Liver (tissue), 9 donors: ENCODE data around the gene RNF4. TPM values are rescaled to one million over a fixed set of nuclear protein-coding genes. Genes with fewer than 3 reads are reported as not detected.

ENCODE experiments used
- DNase-seq: peaks from one replicate; pipeline ENCODE4 v3.0.0-alpha.2; 2017; ENCODE audit warnings: low spot score
- H3K27ac ChIP-seq, 2 donors: one replicate each; pipeline ENCODE4 v1.7.0; 2013; ENCODE audit warnings: inconsistent platforms in 2 of 2, low read length in 2 of 2, control low read depth in 1 of 2, low read depth in 1 of 2, mild to moderate bottlenecking in 1 of 2
- H3K27me3 ChIP-seq, 4 donors: one replicate each; pipeline versions ENCODE4 v1.6.1 to v1.7.0; 2013; ENCODE audit warnings: low read length in 3 of 4, inconsistent platforms in 1 of 4, mild to moderate bottlenecking in 1 of 4, moderate library complexity in 1 of 4; ENCODE audit not compliant: control insufficient read depth in 4 of 4, insufficient read depth in 4 of 4
- H3K36me3 ChIP-seq, 4 donors: one replicate each; pipeline versions ENCODE4 v1.6.1 to v1.7.0; 2013; ENCODE audit warnings: low read length in 3 of 4, mild to moderate bottlenecking in 3 of 4, low read depth in 1 of 4, moderate library complexity in 1 of 4; ENCODE audit not compliant: control insufficient read depth in 4 of 4, insufficient read depth in 3 of 4
- H3K4me1 ChIP-seq, 4 donors: one replicate each; pipeline versions ENCODE4 v1.6.1 to v1.7.0; 2013; ENCODE audit warnings: low read length in 3 of 4, mild to moderate bottlenecking in 3 of 4, moderate library complexity in 1 of 4; ENCODE audit not compliant: control insufficient read depth in 4 of 4, insufficient read depth in 4 of 4
- H3K4me3 ChIP-seq, 3 donors: one replicate each; pipeline versions ENCODE4 v1.6.1 to v1.7.0; 2013; ENCODE audit warnings: low read length in 3 of 3, control low read depth in 1 of 3, low read depth in 1 of 3, mild to moderate bottlenecking in 1 of 3
- H3K9ac ChIP-seq, 2 donors: one replicate each; pipeline ENCODE4 v1.7.0; 2013; ENCODE audit warnings: low read length in 2 of 2, mild to moderate bottlenecking in 2 of 2, moderate library complexity in 2 of 2, control low read depth in 1 of 2, low read depth in 1 of 2
- H3K9me3 ChIP-seq, 4 donors: one replicate each; pipeline versions ENCODE4 v1.6.1 to v1.7.0; 2013; ENCODE audit warnings: low read length in 3 of 4; ENCODE audit not compliant: control insufficient read depth in 4 of 4
- ATF3 ChIP-seq: IDR thresholded peaks from 2 replicates; pipeline ENCODE4 v1.6.1; 2016; ENCODE audit warnings: antibody characterized with exemption
- CTCF ChIP-seq: fragments of 150-350 bp; IDR thresholded peaks from 2 replicates; pipeline ENCODE4 v1.5.1; 2017; ENCODE audit warnings: improper control_type of control experiment, low read depth, low read length; ENCODE audit not compliant: missing input control
- EGR1 ChIP-seq, 2 donors: IDR thresholded peaks; 2 replicates each; pipeline ENCODE4 v1.6.1; 2016 to 2018; ENCODE audit warnings: antibody characterized with exemption in 2 of 2, low read depth in 2 of 2
- FOXA1 ChIP-seq: IDR thresholded peaks from 2 replicates; pipeline ENCODE4 v1.6.1; 2016; ENCODE audit warnings: antibody characterized with exemption
- FOXA2 ChIP-seq: IDR thresholded peaks from 2 replicates; pipeline ENCODE4 v1.6.1; 2016; ENCODE audit warnings: antibody characterized with exemption
- GABPA ChIP-seq, 2 donors: IDR thresholded peaks in 1 of 2; conservative IDR thresholded peaks in 1 of 2; 2 replicates each; pipeline ENCODE4 v1.6.1; 2016; ENCODE audit warnings: antibody characterized with exemption in 2 of 2, mild to moderate bottlenecking in 1 of 2, moderate library complexity in 1 of 2
- HNF4A ChIP-seq, 2 donors: conservative IDR thresholded peaks; 2 replicates each; pipeline ENCODE4 v1.6.1; 2016; ENCODE audit warnings: antibody characterized with exemption in 2 of 2, mild to moderate bottlenecking in 2 of 2
- HNF4G ChIP-seq: IDR thresholded peaks from 2 replicates; pipeline ENCODE4 v1.6.1; 2016; ENCODE audit warnings: antibody characterized with exemption
- JUND ChIP-seq, 2 donors: IDR thresholded peaks; 2 replicates each; pipeline ENCODE4 v1.6.1; 2016; ENCODE audit warnings: antibody characterized with exemption in 2 of 2
- MAX ChIP-seq: IDR thresholded peaks from 2 replicates; pipeline ENCODE4 v1.6.1; 2016; ENCODE audit warnings: antibody characterized with exemption
- NR2F2 ChIP-seq: IDR thresholded peaks from 2 replicates; pipeline ENCODE4 v1.6.1; 2016; ENCODE audit warnings: antibody characterized with exemption
- RAD21 ChIP-seq, 2 donors: IDR thresholded peaks; 2 replicates each; pipeline ENCODE4 v1.6.1; 2016; ENCODE audit warnings: antibody characterized with exemption in 2 of 2, mild to moderate bottlenecking in 2 of 2
- REST ChIP-seq: IDR thresholded peaks from 2 replicates; pipeline ENCODE4 v1.6.1; 2016; ENCODE audit warnings: antibody characterized with exemption, mild to moderate bottlenecking
- RXRA ChIP-seq, 2 donors: IDR thresholded peaks; 2 replicates each; pipeline ENCODE4 v1.6.1; 2017 to 2018; ENCODE audit warnings: antibody characterized with exemption in 2 of 2, mild to moderate bottlenecking in 1 of 2
- SP1 ChIP-seq: IDR thresholded peaks from 2 replicates; pipeline ENCODE4 v1.6.1; 2018; ENCODE audit warnings: antibody characterized with exemption, mild to moderate bottlenecking
- TAF1 ChIP-seq: conservative IDR thresholded peaks from 2 replicates; pipeline ENCODE4 v1.6.1; 2016; ENCODE audit warnings: antibody characterized with exemption, mild to moderate bottlenecking
- YY1 ChIP-seq: IDR thresholded peaks from 2 replicates; pipeline ENCODE4 v1.6.1; 2016; ENCODE audit warnings: antibody characterized with exemption, mild to moderate bottlenecking
- ZBTB33 ChIP-seq: IDR thresholded peaks from 2 replicates; pipeline ENCODE4 v1.6.1; 2016; ENCODE audit warnings: antibody characterized with exemption
- WGBS: extraction: QIAGEN DNeasy Blood & Tissue Kit; methylation state at CpG from one replicate; pipeline ENCODE4 v1.1.7; 2013; 5-methylcytosine and 5-hydroxymethylcytosine counted together
- polyA plus RNA-seq, 2 donors: library from polyadenylated mRNA; stranded (reverse) in 1 of 2; unstranded in 1 of 2; fragments of 200-250 nt in 1 of 2; fragments of >200 nt in 1 of 2; fragmentation: Nextera tagmentation in 1 of 2; extraction: Ambion mirVana in 1 of 2; gene quantifications; one replicate each; pipeline versions ENCODE4 v1.2.1 to v1.2.3, GENCODE V29; 2013 to 2015
- total RNA-seq, 2 donors: library from RNA; depleted of rRNA; stranded (reverse); fragments of >200 nt; gene quantifications; one replicate each; pipeline ENCODE4 v1.2.3, GENCODE V29; 2014
- donor health status: healthy.
- donor health status: healthy.
- donor health status: healthy.
- donor health status: healthy.
- donor health status: healthy.

The RNF4 gene
- total and polyA plus RNA-seq, 4 donors: 13.0 to 31.0 (median 17.2) TPM

- DNase-seq: peak; percentile 49
- WGBS: 7% methylated on average over 77 of the region's 77 CpGs
- H3K4me1 ChIP-seq: peaks cover 3 to 19% (median 10%) of the 10 kb centered on the region in 4 donors
- no peaks in the 10 kb centered on the region for H3K27me3 ChIP-seq
- no peaks in the 10 kb centered on the region for H3K36me3 ChIP-seq
- TF ChIP-seq REST (no peak), FOXA1 (no peak), JUND (IDR thresholded peaks at IDR 0.05) (no peak), GABPA (IDR thresholded peaks at IDR 0.05 in 1 of 2, conservative IDR thresholded peaks at IDR 0.05 in 1 of 2) (no peak)
- H3K4me3 ChIP-seq: peak overlapping the region; percentile 45 to 83 (median 64)
- H3K9me3 ChIP-seq: no peaks in the 10 kb centered on the region
- peak overlapping the region; percentile 26 to 88 for H3K9ac ChIP-seq
- H3K27ac ChIP-seq: peak overlapping the region; percentile 30 to 89
These were observed 66.7 kb downstream of the RNF4 start for GRCh38 chr4:2535376-2536192.

- H3K4me1 ChIP-seq: peaks cover 3 to 19% (median 10%) of the 10 kb centered on the region in 4 donors
- WGBS: under 1% methylated on average over 106 of the region's 106 CpGs
- H3K4me3 ChIP-seq: peak within 1 kb of the TSS; percentile 64 to 100 (median 76)
These were observed 67.5 kb downstream of the RNF4 start, which contains the start of gene FAM193A for GRCh38 chr4:2536193-2537010. TSS of gene FAM193A (plus strand) at chr4:2536647. CDS start at chr4:2536916, 269 bp downstream.

More at GRCh38 chr4:2536193-2537010, 67.5 kb downstream of the RNF4 start, which contains the start of gene FAM193A:
- Histone ChIP-seq H3K9me3 (no peaks in the 10 kb centered on the region), H3K27ac (peak within 1 kb of the TSS; percentile 88 to 89), H3K36me3 (no peaks in the 10 kb centered on the region), H3K27me3 (no peaks in the 10 kb centered on the region), H3K9ac (peak within 1 kb of the TSS; percentile 70 to 88)
- TF ChIP-seq MAX (no peak), FOXA1 (no peak), CTCF (peak; percentile 16), ZBTB33 (no peak), RAD21 (IDR thresholded peaks at IDR 0.05) (peak in 1 of 2 donors; percentile 26), FOXA2 (no peak), TAF1 (no peak), REST (peak; percentile 61), GABPA (IDR thresholded peaks at IDR 0.05 in 1 of 2, conservative IDR thresholded peaks at IDR 0.05 in 1 of 2) (no peak), NR2F2 (no peak), RXRA (IDR thresholded peaks at IDR 0.05) (peak in 1 of 2 donors; percentile 24), HNF4A (conservative IDR thresholded peaks at IDR 0.05) (peak; percentile 23 to 27), JUND (IDR thresholded peaks at IDR 0.05) (peak in 1 of 2 donors; percentile 46), HNF4G (no peak), ATF3 (no peak), EGR1 (IDR thresholded peaks at IDR 0.05; ENCODE audit: low read depth in 2 of 2) (peak in 1 of 2 donors; percentile 51), SP1 (peak; percentile 75), YY1 (peak; percentile 55)
- peak; percentile 96 for DNase-seq
